Nasal cavity respiratory epithelium epithelial cell of viscerocranial mucosa (primary cell): Measurements from ENCODE around the gene SYAP1. TPM values are rescaled to one million over a fixed set of nuclear protein-coding genes. Genes with fewer than 3 reads are reported as not detected.

Experiments used
- total RNA-seq: library from RNA; depleted of rRNA; stranded (reverse); fragments of >200 nt; gene quantifications from 2 replicates; pipeline ENCODE4 v1.2.3, GENCODE V29; 2014

Gene SYAP1, protein sequence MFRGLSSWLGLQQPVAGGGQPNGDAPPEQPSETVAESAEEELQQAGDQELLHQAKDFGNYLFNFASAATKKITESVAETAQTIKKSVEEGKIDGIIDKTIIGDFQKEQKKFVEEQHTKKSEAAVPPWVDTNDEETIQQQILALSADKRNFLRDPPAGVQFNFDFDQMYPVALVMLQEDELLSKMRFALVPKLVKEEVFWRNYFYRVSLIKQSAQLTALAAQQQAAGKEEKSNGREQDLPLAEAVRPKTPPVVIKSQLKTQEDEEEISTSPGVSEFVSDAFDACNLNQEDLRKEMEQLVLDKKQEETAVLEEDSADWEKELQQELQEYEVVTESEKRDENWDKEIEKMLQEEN
- total RNA-seq, result 24.3 and 45.8 TPM in 2 replicates

DNA sequence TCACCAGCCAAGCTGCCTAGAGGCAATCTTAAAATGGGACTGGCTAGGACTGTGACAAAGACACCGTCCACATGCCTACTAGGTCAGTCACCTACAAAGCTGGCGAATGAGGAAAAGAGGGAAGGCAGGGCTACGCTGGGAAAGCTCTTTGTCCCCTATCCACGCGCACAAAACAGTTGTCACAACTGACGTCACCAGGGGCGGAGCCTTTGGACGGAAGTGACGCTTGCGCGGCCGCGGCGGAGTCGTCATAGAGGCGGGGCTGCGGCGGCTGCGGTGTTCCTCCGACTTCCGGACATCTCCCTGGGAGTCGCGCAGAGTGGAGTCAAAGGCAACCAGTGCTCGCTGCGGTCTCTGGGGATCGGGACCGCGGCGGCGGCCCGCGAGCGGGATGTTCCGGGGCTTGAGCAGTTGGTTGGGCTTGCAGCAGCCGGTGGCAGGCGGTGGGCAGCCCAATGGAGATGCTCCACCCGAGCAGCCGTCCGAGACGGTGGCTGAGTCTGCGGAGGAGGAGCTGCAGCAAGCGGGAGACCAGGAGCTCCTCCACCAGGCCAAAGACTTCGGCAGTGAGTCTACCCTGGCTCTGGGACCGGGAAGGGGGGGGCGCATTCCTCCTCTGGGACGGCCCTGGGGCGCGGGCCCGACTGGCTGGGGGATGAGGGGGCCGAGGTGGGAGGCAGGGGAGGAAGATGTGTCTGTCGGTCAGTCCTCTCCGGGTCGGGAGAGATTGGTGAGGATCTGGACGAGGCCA lies at the start of gene SYAP1:
Gene SYAP1, plus strand, starts transcription at position 279 of the 751 bp plus-strand sequence. Its CDS starts 113 bp downstream, at position 392.

GRCh38 chrX:16712548-16713155 lies 6.8 kb upstream of the SYAP1 start, which contains the start of gene CTPS2:
Gene CTPS2, minus strand, starts transcription at chrX:16712669. Its CDS starts 9,767 bp downstream, at chrX:16702902.

GRCh38 chrX:16786139-16786790 lies 66.9 kb downstream of the SYAP1 start, which contains the start of gene TXLNG:
Gene TXLNG, plus strand, starts transcription at chrX:16786466. Its CDS starts 22 bp downstream, at chrX:16786488.

Other genes with a start within 250 kb of the SYAP1 start
- gene S100G, start 69.5 kb upstream of the SYAP1 start, total RNA-seq, result not detected in 2 replicates
- 5.8 and 15.3 TPM in 2 replicates for gene CTPS2, start 6.9 kb upstream of the SYAP1 start, total RNA-seq
- gene TXLNG, start 66.9 kb downstream of the SYAP1 start, total RNA-seq, result 14.4 and 26.6 TPM in 2 replicates
- gene RBBP7, start 150.8 kb downstream of the SYAP1 start, total RNA-seq, result 108 and 144 TPM in 2 replicates
- gene REPS2, start 227.0 kb downstream of the SYAP1 start, total RNA-seq, result 0.68 and 3.6 TPM in 2 replicates